K562 (cell line): ENCODE results near the gene PRR16. TPM values are rescaled to one million over a fixed set of nuclear protein-coding genes. Genes with fewer than 3 reads are reported as not detected.

Experiments
- CBX3 ChIP-seq, 2 experiments: IDR thresholded peaks; 1 replicate in 1 of 2; 2 replicates in 1 of 2; pipeline ENCODE4 v1.6.1; 2012; ENCODE audit warnings: inconsistent platforms in 2 of 2, low read length in 2 of 2, borderline replicate concordance in 1 of 2, control low read depth in 1 of 2
- FOXA3 ChIP-seq, 2 experiments: fragments of 450-650 bp in 1 of 2; sonication (generic) in 1 of 2; formaldehyde crosslinking; IDR thresholded peaks in 1 of 2; conservative IDR thresholded peaks in 1 of 2; 2 replicates each; pipeline versions ENCODE4 v1.4.0 to v1.8.0; 2020 to 2022; ENCODE audit warnings: mild to moderate bottlenecking in 2 of 2, missing genetic modification reagents in 1 of 2
- FOXP1 ChIP-seq: sonication (generic); formaldehyde crosslinking; IDR thresholded peaks from 2 replicates; pipeline ENCODE4 v1.8.0; 2022; ENCODE audit warnings: mild to moderate bottlenecking, missing genetic modification reagents
- FUS ChIP-seq: fragments of 200-400 bp; formaldehyde crosslinking; optimal IDR thresholded peaks from 2 replicates; pipeline ENCODE3; 2017; ENCODE audit warnings: low read depth, low read length
- KDM2B ChIP-seq: fragments of 250-450 bp; sonication (Bioruptor Pico); IDR thresholded peaks from 2 replicates; pipeline ENCODE4 v1.8.0; 2021; ENCODE audit warnings: mild to moderate bottlenecking, moderate library complexity
- MECOM ChIP-seq: fragments of 250-450 bp; sonication (Bioruptor Pico); IDR thresholded peaks from 2 replicates; pipeline ENCODE4 v1.8.0; 2022; ENCODE audit warnings: inconsistent platforms
- ZNF76 ChIP-seq: fragments of 250-450 bp; sonication (Bioruptor Pico); IDR thresholded peaks from 2 replicates; pipeline ENCODE4 v1.4.0; 2020; ENCODE audit warnings: mild to moderate bottlenecking, moderate library complexity, borderline replicate concordance
- ZNF780A ChIP-seq: fragments of 250-450 bp; sonication (Bioruptor Pico); IDR thresholded peaks from 2 replicates; pipeline ENCODE4 v1.5.0; 2021; ENCODE audit warnings: mild to moderate bottlenecking
- polyA plus RNA-seq, 8 experiments: library from polyadenylated mRNA; depleted of rRNA in 4 of 8; stranded (reverse) in 5 of 8; unstranded in 3 of 8; fragments of >200 nt; fragmentation: Nextera tagmentation in 2 of 8; fragmentation: Illumina TruSeq in 1 of 8; extraction: Ambion mirVana in 2 of 8; extraction: Trizol in 1 of 8; gene quantifications; 2 replicates each; pipeline versions ENCODE4 v1.2.1 to v1.2.3, GENCODE V29; 2011 to 2014; ENCODE audit warnings: inconsistent platforms in 1 of 8, missing spikeins in 1 of 8
- total RNA-seq, 7 experiments: library from RNA; depleted of rRNA in 6 of 7; stranded (reverse); fragments of >200 nt in 6 of 7; fragmentation: Illumina TruSeq in 2 of 7; extraction: Trizol in 2 of 7; gene quantifications; 2 replicates each; pipeline versions ENCODE4 v1.2.1 to v1.2.3, GENCODE V29; 2011 to 2021; ENCODE audit warnings: low replicate concordance in 1 of 7
- TF ChIP-seq, protein P1 (sequence below): fragments of 450-650 bp; IDR thresholded peaks from 2 replicates; pipeline ENCODE4 v1.6.1; 2018; ENCODE audit not compliant: partially characterized antibody
- TF ChIP-seq, protein P2 (sequence below): fragments of 450-650 bp; IDR thresholded peaks from 2 replicates; pipeline ENCODE4 v1.6.1; 2016; ENCODE audit warnings: mild to moderate bottlenecking, moderate library complexity

PRR16 gene
- total and polyA plus RNA-seq, 9 of the 15 experiments (the other 6 are each of a cell fraction or from before 2014, with no cell fraction given), result 0.61 to 10.1 (median 3.3) TPM

DNA sequence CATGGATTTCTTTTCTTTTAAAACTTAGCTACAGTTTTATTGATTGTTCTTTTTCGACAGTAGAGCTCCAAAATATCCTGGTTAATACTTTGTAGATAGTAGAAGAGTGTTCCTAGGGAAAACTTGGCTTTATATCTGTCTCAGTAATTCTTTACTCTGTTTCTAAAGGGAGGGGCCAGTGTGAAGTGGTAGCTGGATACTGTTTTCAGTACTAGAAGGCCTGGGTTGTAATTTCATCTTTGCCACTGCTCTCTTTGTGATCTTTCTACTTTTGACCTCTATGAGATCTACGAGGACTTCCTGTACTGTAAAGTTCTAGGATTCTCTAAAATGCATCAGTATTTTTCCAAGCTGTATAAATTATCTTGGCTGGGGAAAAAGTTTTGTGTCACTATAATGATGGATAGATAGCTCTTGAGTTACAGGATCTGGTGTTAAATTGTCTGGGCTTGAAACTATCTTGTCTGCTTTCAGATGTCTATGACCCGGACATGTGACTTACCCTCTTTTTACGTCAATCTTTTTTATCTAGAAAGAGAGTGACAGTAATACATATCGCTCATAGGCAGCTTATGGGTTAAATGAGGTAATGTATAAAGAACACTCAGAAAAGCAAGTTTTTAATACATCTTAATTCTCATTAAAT lies 53.6 kb downstream of the PRR16 start (continued):
- no peak for TF ChIP-seq FOXP1 (CRISPR knock-in tag)
- TF ChIP-seq ZNF780A (CRISPR knock-in tag), result no peak
- no peak for TF ChIP-seq ZNF76 (CRISPR knock-in tag)
- peak; percentile 90 for TF ChIP-seq MECOM
- TF ChIP-seq, protein P1, sequence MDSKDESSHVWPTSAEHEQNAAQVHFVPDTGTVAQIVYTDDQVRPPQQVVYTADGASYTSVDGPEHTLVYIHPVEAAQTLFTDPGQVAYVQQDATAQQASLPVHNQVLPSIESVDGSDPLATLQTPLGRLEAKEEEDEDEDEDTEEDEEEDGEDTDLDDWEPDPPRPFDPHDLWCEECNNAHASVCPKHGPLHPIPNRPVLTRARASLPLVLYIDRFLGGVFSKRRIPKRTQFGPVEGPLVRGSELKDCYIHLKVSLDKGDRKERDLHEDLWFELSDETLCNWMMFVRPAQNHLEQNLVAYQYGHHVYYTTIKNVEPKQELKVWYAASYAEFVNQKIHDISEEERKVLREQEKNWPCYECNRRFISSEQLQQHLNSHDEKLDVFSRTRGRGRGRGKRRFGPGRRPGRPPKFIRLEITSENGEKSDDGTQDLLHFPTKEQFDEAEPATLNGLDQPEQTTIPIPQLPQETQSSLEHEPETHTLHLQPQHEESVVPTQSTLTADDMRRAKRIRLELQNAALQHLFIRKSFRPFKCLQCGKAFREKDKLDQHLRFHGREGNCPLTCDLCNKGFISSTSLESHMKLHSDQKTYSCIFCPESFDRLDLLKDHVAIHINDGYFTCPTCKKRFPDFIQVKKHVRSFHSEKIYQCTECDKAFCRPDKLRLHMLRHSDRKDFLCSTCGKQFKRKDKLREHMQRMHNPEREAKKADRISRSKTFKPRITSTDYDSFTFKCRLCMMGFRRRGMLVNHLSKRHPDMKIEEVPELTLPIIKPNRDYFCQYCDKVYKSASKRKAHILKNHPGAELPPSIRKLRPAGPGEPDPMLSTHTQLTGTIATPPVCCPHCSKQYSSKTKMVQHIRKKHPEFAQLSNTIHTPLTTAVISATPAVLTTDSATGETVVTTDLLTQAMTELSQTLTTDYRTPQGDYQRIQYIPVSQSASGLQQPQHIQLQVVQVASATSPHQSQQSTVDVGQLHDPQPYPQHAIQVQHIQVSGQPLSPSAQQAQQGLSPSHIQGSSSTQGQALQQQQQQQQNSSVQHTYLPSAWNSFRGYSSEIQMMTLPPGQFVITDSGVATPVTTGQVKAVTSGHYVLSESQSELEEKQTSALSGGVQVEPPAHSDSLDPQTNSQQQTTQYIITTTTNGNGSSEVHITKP, result no peak
- no peak for TF ChIP-seq FUS
- TF ChIP-seq, protein P2, sequence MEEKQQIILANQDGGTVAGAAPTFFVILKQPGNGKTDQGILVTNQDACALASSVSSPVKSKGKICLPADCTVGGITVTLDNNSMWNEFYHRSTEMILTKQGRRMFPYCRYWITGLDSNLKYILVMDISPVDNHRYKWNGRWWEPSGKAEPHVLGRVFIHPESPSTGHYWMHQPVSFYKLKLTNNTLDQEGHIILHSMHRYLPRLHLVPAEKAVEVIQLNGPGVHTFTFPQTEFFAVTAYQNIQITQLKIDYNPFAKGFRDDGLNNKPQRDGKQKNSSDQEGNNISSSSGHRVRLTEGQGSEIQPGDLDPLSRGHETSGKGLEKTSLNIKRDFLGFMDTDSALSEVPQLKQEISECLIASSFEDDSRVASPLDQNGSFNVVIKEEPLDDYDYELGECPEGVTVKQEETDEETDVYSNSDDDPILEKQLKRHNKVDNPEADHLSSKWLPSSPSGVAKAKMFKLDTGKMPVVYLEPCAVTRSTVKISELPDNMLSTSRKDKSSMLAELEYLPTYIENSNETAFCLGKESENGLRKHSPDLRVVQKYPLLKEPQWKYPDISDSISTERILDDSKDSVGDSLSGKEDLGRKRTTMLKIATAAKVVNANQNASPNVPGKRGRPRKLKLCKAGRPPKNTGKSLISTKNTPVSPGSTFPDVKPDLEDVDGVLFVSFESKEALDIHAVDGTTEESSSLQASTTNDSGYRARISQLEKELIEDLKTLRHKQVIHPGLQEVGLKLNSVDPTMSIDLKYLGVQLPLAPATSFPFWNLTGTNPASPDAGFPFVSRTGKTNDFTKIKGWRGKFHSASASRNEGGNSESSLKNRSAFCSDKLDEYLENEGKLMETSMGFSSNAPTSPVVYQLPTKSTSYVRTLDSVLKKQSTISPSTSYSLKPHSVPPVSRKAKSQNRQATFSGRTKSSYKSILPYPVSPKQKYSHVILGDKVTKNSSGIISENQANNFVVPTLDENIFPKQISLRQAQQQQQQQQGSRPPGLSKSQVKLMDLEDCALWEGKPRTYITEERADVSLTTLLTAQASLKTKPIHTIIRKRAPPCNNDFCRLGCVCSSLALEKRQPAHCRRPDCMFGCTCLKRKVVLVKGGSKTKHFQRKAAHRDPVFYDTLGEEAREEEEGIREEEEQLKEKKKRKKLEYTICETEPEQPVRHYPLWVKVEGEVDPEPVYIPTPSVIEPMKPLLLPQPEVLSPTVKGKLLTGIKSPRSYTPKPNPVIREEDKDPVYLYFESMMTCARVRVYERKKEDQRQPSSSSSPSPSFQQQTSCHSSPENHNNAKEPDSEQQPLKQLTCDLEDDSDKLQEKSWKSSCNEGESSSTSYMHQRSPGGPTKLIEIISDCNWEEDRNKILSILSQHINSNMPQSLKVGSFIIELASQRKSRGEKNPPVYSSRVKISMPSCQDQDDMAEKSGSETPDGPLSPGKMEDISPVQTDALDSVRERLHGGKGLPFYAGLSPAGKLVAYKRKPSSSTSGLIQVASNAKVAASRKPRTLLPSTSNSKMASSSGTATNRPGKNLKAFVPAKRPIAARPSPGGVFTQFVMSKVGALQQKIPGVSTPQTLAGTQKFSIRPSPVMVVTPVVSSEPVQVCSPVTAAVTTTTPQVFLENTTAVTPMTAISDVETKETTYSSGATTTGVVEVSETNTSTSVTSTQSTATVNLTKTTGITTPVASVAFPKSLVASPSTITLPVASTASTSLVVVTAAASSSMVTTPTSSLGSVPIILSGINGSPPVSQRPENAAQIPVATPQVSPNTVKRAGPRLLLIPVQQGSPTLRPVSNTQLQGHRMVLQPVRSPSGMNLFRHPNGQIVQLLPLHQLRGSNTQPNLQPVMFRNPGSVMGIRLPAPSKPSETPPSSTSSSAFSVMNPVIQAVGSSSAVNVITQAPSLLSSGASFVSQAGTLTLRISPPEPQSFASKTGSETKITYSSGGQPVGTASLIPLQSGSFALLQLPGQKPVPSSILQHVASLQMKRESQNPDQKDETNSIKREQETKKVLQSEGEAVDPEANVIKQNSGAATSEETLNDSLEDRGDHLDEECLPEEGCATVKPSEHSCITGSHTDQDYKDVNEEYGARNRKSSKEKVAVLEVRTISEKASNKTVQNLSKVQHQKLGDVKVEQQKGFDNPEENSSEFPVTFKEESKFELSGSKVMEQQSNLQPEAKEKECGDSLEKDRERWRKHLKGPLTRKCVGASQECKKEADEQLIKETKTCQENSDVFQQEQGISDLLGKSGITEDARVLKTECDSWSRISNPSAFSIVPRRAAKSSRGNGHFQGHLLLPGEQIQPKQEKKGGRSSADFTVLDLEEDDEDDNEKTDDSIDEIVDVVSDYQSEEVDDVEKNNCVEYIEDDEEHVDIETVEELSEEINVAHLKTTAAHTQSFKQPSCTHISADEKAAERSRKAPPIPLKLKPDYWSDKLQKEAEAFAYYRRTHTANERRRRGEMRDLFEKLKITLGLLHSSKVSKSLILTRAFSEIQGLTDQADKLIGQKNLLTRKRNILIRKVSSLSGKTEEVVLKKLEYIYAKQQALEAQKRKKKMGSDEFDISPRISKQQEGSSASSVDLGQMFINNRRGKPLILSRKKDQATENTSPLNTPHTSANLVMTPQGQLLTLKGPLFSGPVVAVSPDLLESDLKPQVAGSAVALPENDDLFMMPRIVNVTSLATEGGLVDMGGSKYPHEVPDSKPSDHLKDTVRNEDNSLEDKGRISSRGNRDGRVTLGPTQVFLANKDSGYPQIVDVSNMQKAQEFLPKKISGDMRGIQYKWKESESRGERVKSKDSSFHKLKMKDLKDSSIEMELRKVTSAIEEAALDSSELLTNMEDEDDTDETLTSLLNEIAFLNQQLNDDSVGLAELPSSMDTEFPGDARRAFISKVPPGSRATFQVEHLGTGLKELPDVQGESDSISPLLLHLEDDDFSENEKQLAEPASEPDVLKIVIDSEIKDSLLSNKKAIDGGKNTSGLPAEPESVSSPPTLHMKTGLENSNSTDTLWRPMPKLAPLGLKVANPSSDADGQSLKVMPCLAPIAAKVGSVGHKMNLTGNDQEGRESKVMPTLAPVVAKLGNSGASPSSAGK, result no peak
- no peak for TF ChIP-seq CBX3 (IDR thresholded peaks at IDR 0.05; ENCODE audit: borderline replicate concordance in 1 of 2, low read length in 2 of 2)
- no peak for TF ChIP-seq KDM2B (CRISPR knock-in tag)
- TF ChIP-seq FOXA3 (CRISPR knock-in tag; conservative IDR thresholded peaks at IDR 0.05 in 1 of 2, IDR thresholded peaks at IDR 0.05 in 1 of 2), result no peak
